ENCODE results near the gene SPSB2.

GRCh38 chr12:6842075-6842474 lies 31.0 kb downstream of the SPSB2 start:
- TF ChIP-seq, protein P1, sequence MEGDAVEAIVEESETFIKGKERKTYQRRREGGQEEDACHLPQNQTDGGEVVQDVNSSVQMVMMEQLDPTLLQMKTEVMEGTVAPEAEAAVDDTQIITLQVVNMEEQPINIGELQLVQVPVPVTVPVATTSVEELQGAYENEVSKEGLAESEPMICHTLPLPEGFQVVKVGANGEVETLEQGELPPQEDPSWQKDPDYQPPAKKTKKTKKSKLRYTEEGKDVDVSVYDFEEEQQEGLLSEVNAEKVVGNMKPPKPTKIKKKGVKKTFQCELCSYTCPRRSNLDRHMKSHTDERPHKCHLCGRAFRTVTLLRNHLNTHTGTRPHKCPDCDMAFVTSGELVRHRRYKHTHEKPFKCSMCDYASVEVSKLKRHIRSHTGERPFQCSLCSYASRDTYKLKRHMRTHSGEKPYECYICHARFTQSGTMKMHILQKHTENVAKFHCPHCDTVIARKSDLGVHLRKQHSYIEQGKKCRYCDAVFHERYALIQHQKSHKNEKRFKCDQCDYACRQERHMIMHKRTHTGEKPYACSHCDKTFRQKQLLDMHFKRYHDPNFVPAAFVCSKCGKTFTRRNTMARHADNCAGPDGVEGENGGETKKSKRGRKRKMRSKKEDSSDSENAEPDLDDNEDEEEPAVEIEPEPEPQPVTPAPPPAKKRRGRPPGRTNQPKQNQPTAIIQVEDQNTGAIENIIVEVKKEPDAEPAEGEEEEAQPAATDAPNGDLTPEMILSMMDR (IDR thresholded peaks at IDR 0.05; ENCODE audit: low read depth, low read length, poor library complexity, severe bottlenecking), result no peak
- TF ChIP-seq EZH2phosphoT487 (IDR thresholded peaks at IDR 0.05; ENCODE audit: borderline replicate concordance, low read length), result no peak
